Type B pancreatic cell (in vitro differentiated cells): Measurements from ENCODE around the gene MT1B. TPM values are rescaled to one million over a fixed set of nuclear protein-coding genes. Genes with fewer than 3 reads are reported as not detected.
"Not testable (repeated sequence)": the region's sequence is repeated elsewhere in the genome, so short reads cannot be mapped to it uniquely, and the experiment has no call there.

ENCODE experiments used
- DNase-seq: peaks from one replicate; pipeline ENCODE4 v3.0.0; 2021; ENCODE audit warnings: mixed read lengths; ENCODE audit not compliant: unreplicated experiment; ENCODE audit errors: extremely low spot score
- H3K27ac Mint-ChIP-seq: 2 replicates; pipeline ENCODE4 v1.8.0; 2021; ENCODE audit warnings: mild to moderate bottlenecking, mixed read lengths
- H3K27me3 Mint-ChIP-seq: 2 replicates; pipeline ENCODE4 v1.8.0; 2021; ENCODE audit warnings: mixed read lengths
- H3K36me3 Mint-ChIP-seq: 2 replicates; pipeline ENCODE4 v1.8.0; 2021; ENCODE audit warnings: mixed read lengths
- H3K4me1 Mint-ChIP-seq: one replicate; pipeline ENCODE4 v1.8.0; 2021; ENCODE audit warnings: mixed read lengths; ENCODE audit not compliant: unreplicated experiment
- H3K4me3 Mint-ChIP-seq: 2 replicates; pipeline ENCODE4 v1.8.0; 2021; ENCODE audit warnings: mild to moderate bottlenecking, mixed read lengths
- H3K9me3 Mint-ChIP-seq: 2 replicates; pipeline ENCODE4 v1.8.0; 2021; ENCODE audit warnings: mixed read lengths
- CTCF ChIP-seq: fragments of 200-600 bp; sonication (generic); conservative IDR thresholded peaks from 2 replicates; pipeline ENCODE4 v1.5.0; 2021; ENCODE audit warnings: antibody characterized with exemption, mild to moderate bottlenecking
- total RNA-seq: library from RNA; stranded (reverse); gene quantifications from 2 replicates; pipeline ENCODE4 v1.2.1, GENCODE V29; 2021; ENCODE audit warnings: low replicate concordance

Gene MT1B
- total RNA-seq, 1 donor from 2014 or later: not detected

- Mint-ChIP-seq H3K36me3 (no peaks in the 10 kb centered on the region), H3K4me1 (peaks cover 3% of the 10 kb centered on the region), H3K27ac (no peak overlapping the region), H3K9me3 (no peaks in the 10 kb centered on the region), H3K27me3 (peaks cover 99% of the 10 kb centered on the region), H3K4me3 (no peak overlapping the region)
- no peak for DNase-seq
- no peak for TF ChIP-seq CTCF
These were observed 21.3 kb downstream of the MT1B start for GRCh38 chr16:56672761-56673536.

GRCh38 chr16:56673921-56674320, 22.2 kb downstream of the MT1B start:
- no peak for DNase-seq
- Mint-ChIP-seq H3K4me1 (peaks cover 3% of the 10 kb centered on the region), H3K36me3 (no peaks in the 10 kb centered on the region)

GRCh38 chr16:56674570-56674969, 22.9 kb downstream of the MT1B start:
- peaks cover 95% of the 10 kb centered on the region for H3K27me3 Mint-ChIP-seq
- H3K36me3 Mint-ChIP-seq, H3K27ac Mint-ChIP-seq, H3K4me1 Mint-ChIP-seq, DNase-seq, H3K4me3 Mint-ChIP-seq, H3K9me3 Mint-ChIP-seq: not testable (repeated sequence)

More at GRCh38 chr16:56673921-56674320, 22.2 kb downstream of the MT1B start:
- Mint-ChIP-seq H3K9me3 (no peaks in the 10 kb centered on the region), H3K4me3 (peak overlapping the region; percentile 80), H3K27ac (peak overlapping the region; percentile 25), H3K27me3 (peaks cover 97% of the 10 kb centered on the region)
- TF ChIP-seq CTCF: peak; percentile 73

- no peak for TF ChIP-seq CTCF
- H3K27ac Mint-ChIP-seq: no peak overlapping the region
- DNase-seq: no peak
These were observed 24.1 kb downstream of the MT1B start for GRCh38 chr16:56675685-56676210.

GRCh38 chr16:56677474-56677873, 25.8 kb downstream of the MT1B start:
- Mint-ChIP-seq H3K4me3 (no peak overlapping the region), H3K36me3 (no peaks in the 10 kb centered on the region), H3K27me3 (peaks cover 84% of the 10 kb centered on the region)

More at GRCh38 chr16:56675685-56676210, 24.1 kb downstream of the MT1B start:
- Mint-ChIP-seq H3K36me3 (no peaks in the 10 kb centered on the region), H3K4me3 (peak overlapping the region; percentile 76), H3K9me3 (no peaks in the 10 kb centered on the region), H3K4me1 (peaks cover 3% of the 10 kb centered on the region), H3K27me3 (peaks cover 90% of the 10 kb centered on the region)

More at GRCh38 chr16:56677474-56677873, 25.8 kb downstream of the MT1B start:
- Mint-ChIP-seq H3K4me1 (peaks cover 7% of the 10 kb centered on the region), H3K9me3 (no peaks in the 10 kb centered on the region), H3K27ac (no peak overlapping the region)
- no peak for TF ChIP-seq CTCF
- no peak for DNase-seq
